ENCODE results near the gene PP2D1.

PP2D1 gene

GRCh38 chr3:20012164-20012563, at the start of gene PP2D1:
TSS of gene PP2D1 (minus strand) at chr3:20012264. CDS start at chr3:20012072, 192 bp downstream.
- TF ChIP-seq CTCF (IDR thresholded peaks at IDR 0.05; ENCODE audit: extremely low read depth, insufficient read depth, missing control alignments) = no peak
- DNase-seq (ENCODE audit: low spot score) = no peak
- in situ Hi-C loops (cut with MboI; ENCODE audit: low pct_unique_long_range_greater_than_20kb, low sequenced_read_pairs, unreplicated experiment) = no loop called here

DNA sequence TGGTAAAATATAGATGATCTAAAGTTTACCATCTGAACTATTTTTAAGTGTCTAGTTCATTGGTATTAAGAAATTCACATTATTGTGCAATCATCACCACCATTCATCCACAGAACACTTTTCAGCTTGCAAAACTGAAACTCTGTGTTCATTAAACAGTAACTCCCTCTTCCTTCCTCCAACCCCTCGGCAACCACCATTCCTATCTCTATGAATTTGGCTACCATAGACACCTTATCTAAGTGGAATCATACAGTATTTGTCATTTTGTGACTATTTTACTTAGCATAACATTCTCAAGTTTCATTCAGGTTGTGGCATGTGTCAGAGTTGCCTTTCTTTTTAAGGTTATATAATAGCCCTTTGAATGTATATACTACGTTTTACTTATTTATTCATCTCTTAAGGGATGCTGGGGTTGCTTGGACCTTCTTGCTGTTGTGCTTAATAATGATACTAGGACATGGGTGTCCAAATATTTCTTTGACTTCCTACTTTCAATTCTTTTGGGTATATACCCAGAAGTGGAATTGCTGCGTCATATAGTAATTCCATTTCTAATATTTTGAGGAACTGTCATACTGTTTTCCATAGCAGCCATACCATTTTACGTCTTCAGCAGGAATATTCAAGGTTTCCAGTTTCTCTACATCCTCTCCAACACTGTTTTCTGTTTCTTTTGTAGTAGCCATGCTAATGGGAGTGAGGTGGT, 49.1 kb upstream of the PP2D1 start:
- TF ChIP-seq CTCF (IDR thresholded peaks at IDR 0.05; ENCODE audit: extremely low read depth, insufficient read depth, missing control alignments) = no peak
- DNase-seq (ENCODE audit: low spot score) = no peak
- in situ Hi-C loops (cut with MboI; ENCODE audit: low pct_unique_long_range_greater_than_20kb, low sequenced_read_pairs, unreplicated experiment) = no loop called here

DNA sequence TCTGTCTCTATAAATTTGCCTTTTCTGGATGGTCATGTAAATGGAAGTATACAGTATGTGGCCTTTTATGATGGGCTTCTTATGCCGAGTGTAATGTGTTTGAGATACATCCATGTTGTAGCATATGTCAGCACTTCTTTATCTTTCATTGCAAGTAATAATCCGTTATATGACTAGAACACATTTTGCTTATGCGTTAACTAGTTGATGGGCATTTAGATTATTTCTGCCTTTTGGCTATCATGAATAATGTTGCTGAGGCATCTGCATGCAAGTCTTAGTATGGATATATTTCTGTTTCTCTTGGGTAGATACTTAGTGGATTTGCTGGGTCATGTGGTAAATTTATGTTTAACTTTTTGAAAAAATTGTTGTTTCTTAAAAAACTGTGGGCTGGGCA, 47.9 kb upstream of the PP2D1 start:
- in situ Hi-C loops (cut with MboI; ENCODE audit: low pct_unique_long_range_greater_than_20kb, low sequenced_read_pairs, unreplicated experiment) = no loop called here
- no peak for DNase-seq (ENCODE audit: low spot score)
- TF ChIP-seq CTCF (IDR thresholded peaks at IDR 0.05; ENCODE audit: extremely low read depth, insufficient read depth, missing control alignments) = no peak

- in situ Hi-C loops (cut with MboI; ENCODE audit: low pct_unique_long_range_greater_than_20kb, low sequenced_read_pairs, unreplicated experiment) = no loop called here
- no peak for TF ChIP-seq CTCF (IDR thresholded peaks at IDR 0.05; ENCODE audit: extremely low read depth, insufficient read depth, missing control alignments)
- DNase-seq (ENCODE audit: low spot score) = no peak
These were observed 45.6 kb upstream of the PP2D1 start for GRCh38 chr3:20057612-20058180.

- in situ Hi-C loops (cut with MboI; ENCODE audit: low pct_unique_long_range_greater_than_20kb, low sequenced_read_pairs, unreplicated experiment) = no loop called here
- DNase-seq (ENCODE audit: low spot score) = no peak
- no peak for TF ChIP-seq CTCF (IDR thresholded peaks at IDR 0.05; ENCODE audit: extremely low read depth, insufficient read depth, missing control alignments)
These were observed 44.9 kb upstream of the PP2D1 start for GRCh38 chr3:20056725-20057611.

GRCh38 chr3:20055842-20056241, 43.8 kb upstream of the PP2D1 start:
- no peak for DNase-seq (ENCODE audit: low spot score)
- in situ Hi-C loops (cut with MboI; ENCODE audit: low pct_unique_long_range_greater_than_20kb, low sequenced_read_pairs, unreplicated experiment) = no loop called here
- TF ChIP-seq CTCF (IDR thresholded peaks at IDR 0.05; ENCODE audit: extremely low read depth, insufficient read depth, missing control alignments) = no peak

Data from GM13977 (cell line).